ENCODE measurements around the gene RHOB.

Gene RHOB

DNA sequence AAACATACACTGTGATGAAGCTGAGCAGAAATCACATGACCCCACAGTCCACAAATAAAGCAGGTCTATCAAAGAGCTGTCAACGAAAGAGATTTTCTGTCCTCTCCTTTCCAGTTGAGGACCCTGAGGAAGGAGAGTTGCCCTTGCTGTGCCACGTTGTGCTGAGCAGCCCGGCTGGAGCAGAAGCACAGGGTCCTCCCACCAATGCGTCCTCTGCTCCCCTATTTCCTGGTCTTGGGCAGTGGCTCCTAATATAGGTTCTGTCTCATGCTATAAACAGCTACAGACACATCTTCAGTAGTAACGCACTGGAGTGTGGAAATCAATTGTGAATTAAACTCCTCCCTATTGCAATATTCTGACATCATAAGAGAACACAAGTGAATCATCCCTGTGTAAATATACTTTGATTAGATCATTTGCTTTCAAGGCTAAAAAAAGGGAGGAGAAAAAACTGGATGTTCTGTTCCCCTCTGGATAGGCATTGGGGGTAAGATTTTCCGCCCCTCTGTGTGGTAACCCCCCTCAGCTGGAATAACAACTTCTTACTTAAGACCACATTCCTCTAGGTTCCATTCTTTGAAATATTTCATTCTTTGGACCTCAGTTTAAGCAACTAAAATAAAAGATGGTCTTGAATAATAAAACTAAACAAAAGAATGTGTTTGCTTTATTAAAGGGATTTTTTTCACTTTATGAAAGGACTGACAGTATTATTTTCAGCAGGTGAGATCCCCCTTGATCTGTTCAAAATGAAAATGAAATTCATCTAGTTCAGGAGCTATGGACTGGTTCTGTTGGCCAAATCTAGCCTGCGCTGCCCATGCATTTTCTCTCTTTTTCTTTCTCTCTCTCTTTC lies 8.3 kb upstream of the RHOB start:
- peak; percentile 93 for DNase-seq (ENCODE audit: low read depth)

DNA sequence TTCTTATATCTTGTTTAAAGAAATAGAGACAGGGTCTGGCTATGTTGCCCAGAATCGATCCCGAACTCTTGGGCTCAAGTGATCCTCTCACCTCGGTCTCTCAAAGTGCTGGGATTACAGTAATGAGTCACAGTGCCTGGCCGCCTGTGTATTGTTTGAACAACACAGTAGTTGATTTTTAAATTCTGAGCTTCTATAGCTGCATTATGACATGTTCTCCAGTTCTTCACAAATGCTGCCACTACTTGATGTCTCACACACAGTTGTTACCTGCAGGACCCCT lies 7.7 kb upstream of the RHOB start:
- peak; percentile 70 for DNase-seq (ENCODE audit: low read depth)

DNA sequence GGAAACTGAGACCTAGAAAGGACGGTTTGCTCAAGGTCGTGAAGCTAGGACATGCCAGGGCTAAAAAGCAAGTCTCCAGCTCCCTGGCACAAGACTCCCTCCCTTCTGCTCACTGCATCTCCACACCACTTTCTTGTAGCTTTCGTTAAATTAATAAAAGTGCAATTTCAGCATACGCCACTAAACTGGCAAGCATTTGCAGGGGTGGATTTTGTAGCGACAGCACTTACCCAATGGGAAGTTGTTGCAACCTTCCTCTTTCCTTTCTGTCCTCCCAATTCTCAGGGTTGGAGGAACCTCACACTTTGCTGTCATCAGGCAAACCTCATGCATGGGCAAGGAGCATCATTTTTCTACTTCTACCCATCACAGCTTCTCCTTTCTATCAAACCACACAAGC lies 7.4 kb upstream of the RHOB start:
- peak; percentile 29 for DNase-seq (ENCODE audit: low read depth)

DNA sequence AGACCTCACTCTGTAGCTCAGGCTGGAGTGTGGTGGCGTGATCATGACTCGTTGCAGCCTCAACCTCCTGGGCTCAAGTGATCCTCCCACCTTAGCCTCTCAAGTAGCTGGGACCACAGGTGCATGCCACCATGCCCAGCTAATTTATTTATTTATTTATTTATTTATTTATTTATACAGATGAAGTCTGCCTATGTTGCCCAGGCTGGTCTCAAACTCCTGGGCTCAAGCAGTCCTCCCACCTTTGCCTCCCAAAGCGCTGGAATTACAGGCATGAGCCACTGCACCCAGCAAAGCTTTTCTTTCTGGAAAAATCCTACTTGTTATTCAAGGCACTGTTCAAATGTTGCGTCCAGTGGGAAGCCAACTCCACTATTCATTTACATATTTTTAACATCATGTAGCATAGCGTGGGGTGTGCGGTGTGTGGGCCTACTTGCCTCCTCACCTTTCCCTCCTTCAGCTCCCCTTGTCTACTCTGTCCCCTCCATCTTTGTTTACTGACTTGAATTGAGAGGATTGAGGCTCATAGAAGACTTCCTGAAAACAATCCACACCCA lies 6.8 kb upstream of the RHOB start:
- no peak for DNase-seq (ENCODE audit: low read depth)

DNA sequence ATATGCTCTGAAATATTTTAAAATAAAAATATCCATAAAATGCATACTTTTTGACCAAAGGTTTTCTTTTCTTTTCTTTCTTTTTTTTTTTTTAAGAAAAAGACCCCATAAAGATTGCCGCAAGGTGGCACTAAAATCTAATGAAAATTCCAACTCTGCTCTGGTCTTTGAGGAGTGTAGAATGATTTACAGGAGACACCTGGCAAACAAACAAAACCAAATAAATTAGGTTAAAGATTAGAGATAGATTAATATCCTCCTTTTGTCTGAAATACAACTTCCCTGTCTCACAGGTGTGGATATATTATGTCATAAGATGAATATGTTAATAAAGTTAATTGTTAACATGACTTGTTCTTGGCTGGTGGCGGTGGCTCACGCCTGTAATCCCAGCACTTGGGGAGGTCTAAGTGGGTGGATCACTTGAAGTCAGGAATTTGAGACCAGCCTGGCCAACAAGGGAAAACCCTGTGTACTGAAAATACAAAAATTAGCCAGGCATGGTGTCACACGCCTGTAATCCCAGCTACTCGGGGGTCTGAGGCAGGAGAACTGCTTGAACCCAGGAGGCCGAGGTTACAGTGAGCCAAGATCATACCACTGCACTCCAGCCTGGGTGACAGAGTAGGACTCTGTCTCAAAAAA lies 3.5 kb upstream of the RHOB start:
- DNase-seq (ENCODE audit: low read depth): no peak

DNA sequence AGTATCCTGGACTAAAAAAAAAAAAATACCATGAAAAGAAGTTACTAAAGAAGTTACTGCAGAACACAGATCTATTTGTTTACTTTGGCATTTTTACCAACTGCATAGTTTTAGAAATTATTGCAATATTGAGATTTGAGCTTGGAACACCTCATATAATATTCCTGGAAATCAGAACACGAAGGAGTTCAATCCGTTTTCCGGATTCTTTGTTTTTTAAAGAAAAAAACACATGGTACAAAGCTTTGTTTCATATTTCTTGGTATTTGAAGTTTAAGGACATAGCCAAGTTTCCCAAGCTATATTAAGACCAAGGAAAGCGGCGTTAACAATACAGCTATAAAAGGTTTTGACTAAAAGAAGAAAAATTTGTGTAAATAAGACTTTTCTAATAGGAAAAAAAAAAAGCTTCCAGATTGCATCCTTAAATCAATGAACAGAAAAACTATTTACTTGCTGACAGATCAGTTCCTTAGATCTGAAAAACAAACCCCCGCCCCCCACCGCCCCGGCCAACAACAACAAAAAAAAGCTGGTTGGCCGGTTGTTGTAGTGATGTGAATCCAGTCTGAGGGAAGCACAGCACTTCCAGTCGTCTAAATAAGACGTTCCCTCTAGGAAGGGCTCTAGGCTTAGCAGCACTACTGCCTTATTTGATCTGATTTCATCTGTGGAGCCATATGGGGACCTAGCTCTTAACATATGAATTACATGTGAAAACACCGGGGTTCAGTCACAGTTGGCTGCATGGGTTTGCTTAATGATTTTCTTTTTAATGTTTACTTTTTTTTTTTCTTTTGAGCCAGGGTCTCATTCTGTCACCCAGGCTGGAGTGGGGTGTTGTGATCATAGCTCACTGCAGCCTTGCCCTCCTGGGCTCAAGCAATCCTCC lies 2.5 kb upstream of the RHOB start:
- DNase-seq (ENCODE audit: low read depth): peak; percentile 67

DNA sequence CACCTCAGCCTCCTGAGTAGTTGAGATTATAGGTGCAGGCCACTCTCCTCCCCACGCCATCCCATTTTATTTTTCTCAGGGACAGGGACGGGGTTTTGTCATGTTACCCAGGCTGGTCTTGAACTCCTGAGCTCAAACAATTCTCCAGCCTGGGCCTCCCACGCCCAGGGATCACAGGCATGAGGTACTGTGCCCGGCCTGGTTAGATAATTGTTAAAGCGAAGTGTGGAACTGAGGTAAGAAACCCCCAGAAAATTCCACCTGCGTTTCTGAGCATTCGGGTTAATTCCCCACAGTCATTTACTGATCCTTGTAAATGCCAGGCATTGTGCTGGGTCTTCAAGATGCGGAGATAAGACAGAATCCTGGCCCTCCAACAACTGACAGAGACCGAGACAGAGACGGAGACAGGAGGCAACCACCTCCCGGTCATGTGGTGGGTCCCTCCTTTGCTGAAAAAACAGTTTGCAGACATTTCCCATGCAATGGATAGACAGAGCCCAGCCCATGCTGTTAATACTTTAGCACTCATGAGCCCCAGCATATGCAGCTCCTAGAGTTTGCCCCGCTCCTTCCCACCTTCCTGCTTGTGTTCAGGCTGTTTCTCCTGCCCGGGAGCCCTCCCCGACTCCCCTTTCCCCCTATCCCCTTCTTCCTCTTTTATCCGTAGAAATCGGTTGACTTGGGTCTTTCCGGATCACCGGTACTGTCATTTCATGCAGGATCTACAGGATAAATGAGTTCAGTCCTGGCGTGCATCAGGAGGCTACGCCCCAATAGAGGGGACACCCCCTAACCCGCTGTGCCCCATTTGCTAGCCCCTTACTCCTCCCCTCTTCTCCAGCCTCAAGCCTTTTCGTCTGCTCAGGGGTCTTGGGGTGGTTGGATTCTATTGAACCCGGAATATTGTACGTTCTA lies 1.6 kb upstream of the RHOB start:
- DNase-seq (ENCODE audit: low read depth): no peak

DNA sequence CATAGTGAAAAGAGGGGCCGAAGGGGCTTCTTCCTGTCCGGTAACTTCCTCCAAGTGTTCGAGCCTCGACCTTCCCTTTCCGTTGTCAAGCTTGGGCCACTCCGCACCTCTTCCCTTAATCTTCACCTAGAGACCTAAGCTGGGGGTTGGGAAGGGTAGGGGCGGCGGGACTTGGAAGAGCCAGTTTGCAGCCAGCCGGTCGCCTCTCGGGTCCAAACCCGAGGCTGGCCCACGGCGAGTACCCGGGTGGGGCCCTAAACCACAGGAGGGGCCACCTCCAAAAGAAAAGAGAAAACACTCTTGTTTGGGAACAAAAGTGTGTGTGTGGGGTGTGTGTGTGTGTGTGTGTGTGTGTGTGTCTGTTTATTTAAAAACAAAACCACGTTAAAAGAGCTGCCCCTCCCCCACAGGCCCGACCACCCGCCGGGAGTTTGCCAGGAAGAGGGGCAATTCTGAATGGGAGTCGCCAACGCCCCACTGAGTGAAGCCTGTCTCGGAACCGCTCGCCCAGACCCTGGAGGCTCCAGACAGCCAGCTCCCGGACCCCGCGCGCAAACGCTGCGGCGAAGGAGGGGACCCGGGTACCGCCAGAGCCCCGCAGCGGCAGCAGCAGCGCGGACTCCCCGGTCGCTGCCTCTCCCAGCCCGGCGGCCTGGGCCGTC lies 488 bp upstream of the RHOB start:
- DNase-seq (ENCODE audit: low read depth): no peak

DNA sequence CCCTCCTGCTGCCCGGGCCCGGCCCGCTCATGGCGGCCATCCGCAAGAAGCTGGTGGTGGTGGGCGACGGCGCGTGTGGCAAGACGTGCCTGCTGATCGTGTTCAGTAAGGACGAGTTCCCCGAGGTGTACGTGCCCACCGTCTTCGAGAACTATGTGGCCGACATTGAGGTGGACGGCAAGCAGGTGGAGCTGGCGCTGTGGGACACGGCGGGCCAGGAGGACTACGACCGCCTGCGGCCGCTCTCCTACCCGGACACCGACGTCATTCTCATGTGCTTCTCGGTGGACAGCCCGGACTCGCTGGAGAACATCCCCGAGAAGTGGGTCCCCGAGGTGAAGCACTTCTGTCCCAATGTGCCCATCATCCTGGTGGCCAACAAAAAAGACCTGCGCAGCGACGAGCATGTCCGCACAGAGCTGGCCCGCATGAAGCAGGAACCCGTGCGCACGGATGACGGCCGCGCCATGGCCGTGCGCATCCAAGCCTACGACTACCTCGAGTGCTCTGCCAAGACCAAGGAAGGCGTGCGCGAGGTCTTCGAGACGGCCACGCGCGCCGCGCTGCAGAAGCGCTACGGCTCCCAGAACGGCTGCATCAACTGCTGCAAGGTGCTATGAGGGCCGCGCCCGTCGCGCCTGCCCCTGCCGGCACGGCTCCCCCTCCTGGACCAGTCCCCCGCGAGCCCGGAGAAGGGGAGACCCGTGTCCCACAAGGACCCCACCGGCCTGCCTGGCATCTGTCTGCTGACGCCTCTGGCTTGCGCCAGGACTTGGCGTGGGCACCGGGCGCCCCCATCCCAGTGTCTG lies 767 bp downstream of the RHOB start:
- DNase-seq (ENCODE audit: low read depth): no peak

DNA sequence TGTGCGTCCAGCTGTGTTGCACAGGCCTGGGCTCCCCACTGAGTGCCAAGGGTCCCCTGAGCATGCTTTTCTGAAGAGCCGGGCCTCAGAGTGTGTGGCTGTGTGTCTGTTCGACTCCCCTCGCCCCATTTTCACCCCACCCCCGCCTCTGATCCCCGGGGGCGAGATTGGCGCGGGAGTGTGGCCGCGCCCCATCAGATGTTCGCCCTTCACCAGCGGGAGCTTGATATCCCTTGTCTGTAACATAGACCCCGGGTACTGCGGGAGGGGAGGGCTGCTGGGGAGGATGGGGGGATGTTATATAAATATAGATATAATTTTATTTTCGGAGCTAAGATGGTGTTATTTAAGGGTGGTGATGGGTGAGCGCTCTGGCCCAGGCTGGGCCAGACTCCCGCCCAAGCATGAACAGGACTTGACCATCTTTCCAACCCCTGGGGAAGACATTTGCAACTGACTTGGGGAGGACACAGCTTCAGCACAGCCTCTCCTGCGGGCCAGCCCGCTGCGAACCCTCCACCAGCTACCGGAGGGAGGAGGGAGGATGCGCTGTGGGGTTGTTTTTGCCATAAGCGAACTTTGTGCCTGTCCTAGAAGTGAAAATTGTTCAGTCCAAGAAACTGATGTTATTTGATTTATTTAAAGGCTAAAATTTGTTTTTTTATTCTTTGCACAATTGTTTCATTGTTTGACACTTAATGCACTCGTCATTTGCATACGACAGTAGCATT lies 1.5 kb downstream of the RHOB start:
- peak; percentile 29 for DNase-seq (ENCODE audit: low read depth)

DNA sequence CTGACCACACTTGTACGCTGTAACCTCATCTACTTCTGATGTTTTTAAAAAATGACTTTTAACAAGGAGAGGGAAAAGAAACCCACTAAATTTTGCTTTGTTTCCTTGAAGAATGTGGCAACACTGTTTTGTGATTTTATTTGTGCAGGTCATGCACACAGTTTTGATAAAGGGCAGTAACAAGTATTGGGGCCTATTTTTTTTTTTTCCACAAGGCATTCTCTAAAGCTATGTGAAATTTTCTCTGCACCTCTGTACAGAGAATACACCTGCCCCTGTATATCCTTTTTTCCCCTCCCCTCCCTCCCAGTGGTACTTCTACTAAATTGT lies 2.1 kb downstream of the RHOB start:
- DNase-seq (ENCODE audit: low read depth): no peak

DNA sequence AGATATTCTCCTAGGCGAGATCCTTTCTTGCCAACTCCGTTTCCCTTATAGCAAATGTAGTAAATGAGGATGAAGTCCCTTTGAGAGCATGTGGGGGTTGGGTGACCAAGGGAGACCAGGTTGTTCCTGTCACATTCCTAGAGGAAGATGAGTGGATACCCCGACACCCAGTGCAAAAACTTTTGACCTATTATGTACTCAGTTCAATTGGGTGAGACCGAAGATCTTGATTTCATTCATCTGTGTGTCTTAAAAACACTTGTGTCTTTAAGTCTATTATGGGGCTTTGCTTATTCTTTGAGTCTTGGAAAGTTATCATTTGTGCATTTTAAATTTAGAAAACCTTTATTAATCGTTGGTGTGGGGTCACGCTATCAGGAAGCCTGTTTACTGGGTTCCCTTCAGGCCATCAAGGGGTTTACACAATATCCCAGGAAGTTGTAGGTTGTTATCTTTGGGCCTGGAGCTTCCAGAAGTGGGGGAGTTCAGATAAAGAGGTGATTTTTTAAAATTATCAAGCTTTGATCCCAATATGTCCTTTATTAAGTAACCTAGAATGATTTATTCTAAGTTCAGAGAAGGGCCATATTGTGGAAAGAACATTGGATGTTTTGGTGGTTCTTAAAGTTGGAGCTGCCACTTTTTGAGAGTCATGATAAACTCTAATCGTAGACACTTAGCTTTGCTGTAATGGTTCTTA lies 2.8 kb downstream of the RHOB start:
- DNase-seq (ENCODE audit: low read depth): peak; percentile 42

DNA sequence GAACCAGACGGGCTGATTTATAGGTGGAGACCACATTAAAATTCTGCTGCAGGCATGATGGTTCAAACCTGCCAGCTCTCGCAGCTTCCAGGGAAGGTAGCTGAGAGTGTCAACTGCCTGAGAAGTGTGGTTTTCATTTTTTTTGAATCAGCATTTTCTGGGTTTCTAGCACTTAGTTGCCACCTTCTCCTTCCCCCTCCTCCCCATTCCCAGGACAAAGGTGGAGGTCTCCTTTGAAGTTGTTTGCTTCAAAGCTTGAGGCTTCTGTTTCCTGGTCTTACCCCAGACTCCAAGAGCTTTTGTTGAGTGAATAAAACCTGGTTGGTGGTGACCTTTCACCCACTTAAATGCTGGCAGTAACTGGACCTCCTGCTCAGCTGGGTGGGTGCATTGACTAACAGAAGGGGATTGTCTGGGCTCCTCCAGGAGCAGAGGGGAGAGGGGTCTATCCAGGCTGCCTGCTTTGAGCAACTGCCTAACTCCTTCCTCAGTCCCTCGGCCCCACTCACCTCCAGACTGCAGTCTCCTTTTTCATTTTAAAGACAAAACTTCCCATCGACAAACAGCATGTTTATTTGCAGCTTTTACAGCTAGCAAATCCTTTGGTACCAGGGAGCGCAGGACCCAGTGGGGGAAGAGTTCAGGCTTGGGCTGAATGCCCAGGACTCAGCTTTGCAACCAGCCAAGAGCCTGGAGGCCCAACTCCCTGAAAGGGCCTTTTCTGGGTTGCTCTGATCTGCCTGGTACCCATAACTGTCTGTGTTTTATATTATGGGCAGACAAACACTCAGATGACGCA lies 3.5 kb downstream of the RHOB start:
- peak; percentile 83 for DNase-seq (ENCODE audit: low read depth)

DNA sequence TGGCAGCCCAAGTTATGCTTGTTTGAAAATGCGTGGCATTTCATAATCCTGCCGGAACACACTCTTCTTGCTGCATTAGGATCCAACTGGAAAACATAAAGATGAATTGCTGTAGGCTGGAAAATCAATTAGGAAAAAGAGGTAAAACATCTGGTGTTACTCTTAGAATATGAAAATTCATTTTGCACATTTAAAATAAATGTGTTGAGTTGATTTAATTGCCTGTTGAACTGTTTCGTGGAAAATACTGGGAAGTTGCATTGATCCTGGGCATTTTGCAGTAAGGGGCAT lies 4.1 kb downstream of the RHOB start:
- DNase-seq (ENCODE audit: low read depth): no peak

DNA sequence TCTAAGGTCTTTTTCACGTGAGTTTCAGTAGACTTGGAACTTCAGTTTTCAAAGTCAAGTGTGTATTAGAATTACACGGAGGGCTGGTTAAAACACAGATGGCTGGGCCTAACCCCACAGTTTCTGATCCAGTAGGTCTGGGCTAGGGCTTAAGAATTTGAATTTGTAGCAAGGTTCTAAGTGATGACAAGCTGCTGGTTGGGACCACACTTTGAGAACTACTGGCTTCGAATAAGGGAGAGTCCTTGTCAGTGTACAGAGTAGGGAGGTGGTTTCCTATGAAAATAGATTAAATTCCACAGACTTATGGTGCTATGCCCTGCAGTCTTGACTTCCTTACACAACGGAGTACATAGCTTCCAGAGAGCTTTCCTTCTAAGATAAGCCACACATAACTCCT lies 4.5 kb downstream of the RHOB start:
- peak; percentile 62 for DNase-seq (ENCODE audit: low read depth)

DNA sequence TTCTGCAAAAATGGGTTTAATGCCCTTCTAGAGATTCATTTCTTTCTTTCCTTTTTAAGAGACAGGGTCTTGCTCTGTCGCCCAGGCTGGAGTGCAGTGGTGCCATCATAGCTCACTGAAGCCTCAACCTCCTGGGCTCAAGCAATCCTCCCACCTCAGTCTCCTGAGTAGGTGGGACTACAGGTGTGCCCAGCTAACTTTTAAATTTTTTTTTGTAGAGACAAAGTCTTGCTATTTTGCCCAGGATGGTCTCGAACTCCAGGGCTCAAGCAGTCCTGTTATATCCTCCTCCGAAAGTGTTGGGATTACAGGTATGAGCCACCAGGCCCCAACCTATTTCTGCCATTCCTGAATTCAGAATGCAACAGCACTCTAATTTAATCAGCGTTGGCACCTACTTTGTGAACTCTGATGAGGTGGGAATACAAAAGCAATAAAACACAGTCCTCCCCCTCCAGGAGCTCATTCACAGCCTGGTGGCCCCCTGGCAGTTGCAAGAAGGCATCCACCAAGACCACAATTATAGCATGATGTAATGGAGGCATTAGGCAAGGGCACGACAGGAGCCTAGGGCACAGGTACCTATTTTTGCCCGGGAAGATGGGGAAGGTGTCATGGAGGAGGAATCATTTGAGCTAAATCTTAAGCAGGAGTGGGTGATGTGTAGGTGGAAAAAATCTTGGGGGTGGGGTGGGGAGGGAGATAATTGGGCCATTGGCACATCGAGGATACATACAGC lies 5.1 kb downstream of the RHOB start:
- DNase-seq (ENCODE audit: low read depth): no peak

DNA sequence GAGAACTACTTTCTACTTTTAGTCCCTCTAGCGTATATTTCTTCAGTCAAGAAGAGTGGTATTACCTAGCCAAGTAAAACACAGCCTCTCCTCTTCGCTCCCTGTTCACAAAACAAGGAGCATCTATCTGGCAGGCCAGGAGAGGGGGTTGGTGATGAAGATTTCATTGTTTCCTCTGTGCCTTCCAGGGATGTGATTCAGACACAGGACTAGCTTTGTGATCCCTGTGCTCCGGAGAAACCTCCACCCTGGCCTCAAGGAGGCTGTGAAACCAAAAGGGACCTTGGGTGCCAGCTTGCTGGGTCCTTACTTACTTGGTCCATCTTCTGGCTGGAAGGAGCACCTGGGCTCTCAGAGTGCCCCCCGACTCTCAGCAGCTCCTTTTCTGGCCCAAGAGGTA lies 5.7 kb downstream of the RHOB start:
- peak; percentile 42 for DNase-seq (ENCODE audit: low read depth)

DNA sequence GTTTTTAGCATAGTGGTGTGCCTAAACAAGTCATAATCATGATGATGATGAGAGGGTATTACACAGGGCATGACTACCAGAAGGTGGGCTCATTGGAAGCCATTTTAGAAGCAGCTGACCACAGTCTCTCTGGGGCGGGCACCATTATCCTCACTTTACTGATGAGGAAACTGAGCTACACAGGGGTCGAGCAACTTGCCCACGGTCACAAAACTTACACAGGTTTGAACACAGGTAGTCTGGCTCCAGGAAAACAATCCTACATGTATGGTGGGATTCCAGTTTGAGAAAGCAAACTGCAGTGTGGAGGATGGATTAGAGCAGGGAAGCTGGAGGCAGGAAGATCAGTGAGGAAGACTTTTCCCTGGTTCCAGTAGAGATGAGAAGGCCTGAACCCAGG lies 6.2 kb downstream of the RHOB start:
- no peak for DNase-seq (ENCODE audit: low read depth)
